Cerebellar cortex (tissue), 1 donor: ENCODE results near the gene CNGB1.
"Not testable (repeated sequence)": the region's sequence is repeated elsewhere in the genome, so short reads cannot be mapped to it uniquely, and the experiment has no call there.

Experiments
- DNase-seq: peaks from one replicate; pipeline ENCODE4 v3.0.0-alpha.2; 2015; ENCODE audit warnings: low spot score

The CNGB1 gene

GRCh38 chr16:57952909-57953308 lies 18.0 kb downstream of the CNGB1 start:
- DNase-seq: no peak

- DNase-seq: no peak
These were observed 19.5 kb downstream of the CNGB1 start for GRCh38 chr16:57951204-57951960.

GRCh38 chr16:57950382-57950781 lies 20.5 kb downstream of the CNGB1 start:
- no peak for DNase-seq

GRCh38 chr16:57949595-57950238 lies 21.2 kb downstream of the CNGB1 start:
- no peak for DNase-seq

- no peak for DNase-seq
These were observed 21.9 kb downstream of the CNGB1 start for GRCh38 chr16:57949013-57949412.

GRCh38 chr16:57948027-57948426 lies 22.9 kb downstream of the CNGB1 start:
- no peak for DNase-seq

GRCh38 chr16:57947261-57947660 lies 23.7 kb downstream of the CNGB1 start:
- no peak for DNase-seq

GRCh38 chr16:57946181-57946801 lies 24.6 kb downstream of the CNGB1 start:
- no peak for DNase-seq

GRCh38 chr16:57945740-57946138 lies 25.2 kb downstream of the CNGB1 start:
- no peak for DNase-seq

GRCh38 chr16:57944970-57945739 lies 25.8 kb downstream of the CNGB1 start:
- no peak for DNase-seq

GRCh38 chr16:57943381-57943780 lies 27.5 kb downstream of the CNGB1 start:
- not testable (repeated sequence) for DNase-seq

GRCh38 chr16:57941901-57942300 lies 29.0 kb downstream of the CNGB1 start:
- not testable (repeated sequence) for DNase-seq

GRCh38 chr16:57941016-57941664 lies 29.8 kb downstream of the CNGB1 start:
- peak; percentile 25 for DNase-seq

- DNase-seq: no peak
These were observed 30.5 kb downstream of the CNGB1 start for GRCh38 chr16:57940382-57940966.

GRCh38 chr16:57939872-57940224 lies 31.1 kb downstream of the CNGB1 start:
- no peak for DNase-seq

GRCh38 chr16:57938936-57939871 lies 31.7 kb downstream of the CNGB1 start:
- no peak for DNase-seq

GRCh38 chr16:57938484-57938883 lies 32.4 kb downstream of the CNGB1 start:
- DNase-seq: no peak

GRCh38 chr16:57937861-57938260 lies 33.1 kb downstream of the CNGB1 start:
- no peak for DNase-seq

- no peak for DNase-seq
These were observed 35.0 kb downstream of the CNGB1 start for GRCh38 chr16:57935904-57936303.

GRCh38 chr16:57930533-57930932 lies 40.4 kb downstream of the CNGB1 start:
- DNase-seq: no peak
